ENCODE results near the gene RETSAT. TPM values are rescaled to one million over a fixed set of nuclear protein-coding genes. Genes with fewer than 3 reads are reported as not detected.

Gene RETSAT
- total and polyA plus RNA-seq, 2 of the 4 experiments (the other 2 are of a cell fraction): 25.6 to 32.3 TPM

DNA sequence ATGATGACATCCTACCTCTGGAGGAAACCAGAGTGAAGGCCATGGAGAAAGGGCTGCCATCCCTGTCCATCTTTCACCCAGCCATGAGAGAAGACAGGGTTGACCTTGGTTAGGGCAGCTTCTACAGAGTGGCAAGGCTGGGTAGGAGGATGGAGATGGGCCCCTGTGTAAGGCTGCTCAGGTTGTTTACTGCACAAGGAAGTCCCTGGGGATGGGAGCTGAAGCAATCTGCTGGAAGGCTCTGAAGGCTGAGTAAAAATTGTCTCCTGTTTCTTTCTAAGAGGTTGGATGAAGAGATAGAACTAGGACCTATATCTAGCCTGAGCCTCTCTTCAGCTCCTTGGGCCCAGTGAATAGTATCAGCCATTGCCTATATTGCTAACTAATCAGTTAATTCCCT lies 14.6 kb upstream of the RETSAT start:
- Histone ChIP-seq H2AK9ac (replicated peaks; ENCODE audit: low read depth, low read length, poor library complexity) (no peak overlapping the region), H3K18ac (ENCODE audit: low read depth, low read length) (no peak overlapping the region), H3K23ac (ENCODE audit: low read depth, low read length) (no peak overlapping the region), H3K9me3 (ENCODE audit: control insufficient read depth, insufficient read depth, low read length) (no peaks in the 10 kb centered on the region), H3K4me3 (ENCODE audit: insufficient read depth, low read depth, low read length) (no peak overlapping the region), H3K56ac (ENCODE audit: extremely low read depth, insufficient read depth, low read length) (no peak overlapping the region), H3K27ac (ENCODE audit: insufficient read depth, low read length) (no peak overlapping the region), H2AFZ (replicated peaks; ENCODE audit: low read length, poor library complexity) (no peak overlapping the region), H3K79me1 (ENCODE audit: low read depth in 1 of 2, low read length in 2 of 2) (no peaks in the 10 kb centered on the region), H3K14ac (replicated peaks; ENCODE audit: low read depth, low read length) (no peak overlapping the region), H2BK120ac (ENCODE audit: low read depth, low read length) (no peak overlapping the region), H3K4me2 (ENCODE audit: low read depth, low read length) (no peak overlapping the region), H4K5ac (ENCODE audit: low read depth, low read length) (no peak overlapping the region), H3K9ac (ENCODE audit: low read depth, low read length) (no peak overlapping the region), H3K36me3 (ENCODE audit: control insufficient read depth, insufficient read depth, low read length) (peaks cover 9% of the 10 kb centered on the region), H4K20me1 (ENCODE audit: insufficient read depth, low read length) (no peaks in the 10 kb centered on the region), H3K4ac (ENCODE audit: low read depth, low read length) (no peak overlapping the region), H4K91ac (ENCODE audit: insufficient read depth, low read depth, low read length) (no peak overlapping the region), H2BK20ac (ENCODE audit: low read depth, low read length) (no peak overlapping the region), H2AK5ac (ENCODE audit: low read depth, low read length) (no peak overlapping the region), H2BK15ac (ENCODE audit: low read depth, low read length) (no peak overlapping the region), H3K9me1 (ENCODE audit: insufficient read depth, low read length) (peaks cover 11% of the 10 kb centered on the region), H3K27me3 (ENCODE audit: control insufficient read depth, insufficient read depth, low read length) (no peaks in the 10 kb centered on the region), H2BK5ac (ENCODE audit: low read depth, low read length, poor library complexity, severe bottlenecking) (no peak overlapping the region), H3K4me1 (ENCODE audit: control insufficient read depth, insufficient read depth, low read length) (peaks cover 3% of the 10 kb centered on the region; the same call in 1 of the 2 replicates), H4K8ac (ENCODE audit: low read depth in 2 of 2, low read length in 2 of 2) (no peak overlapping the region)
- intact Hi-C loops (cut with micrococcal nuclease): no loop called here
- ATAC-seq (ENCODE audit: low read depth) (no peak; the same call in 1 of the 2 replicates), DNase-seq (no peak)
- in situ Hi-C loops (cut with MboI; ENCODE audit: low sequenced_read_pairs): no loop called here
- TF ChIP-seq RCOR1 (IDR thresholded peaks at IDR 0.05; ENCODE audit: insufficient replicate concordance, low read length): no peak
- no peak for TF ChIP-seq MAZ (IDR thresholded peaks at IDR 0.05; ENCODE audit: borderline replicate concordance, low read depth, low read length)
- TF ChIP-seq NFE2L2 (IDR thresholded peaks at IDR 0.05; ENCODE audit: low read depth, low read length): no peak
- TF ChIP-seq BHLHE40 (IDR thresholded peaks at IDR 0.05; ENCODE audit: low read depth, low read length): no peak
- CTCF ChIA-PET: no interaction called here
- POLR2A ChIA-PET (ENCODE audit: unreplicated experiment): no interaction called here
- dilution Hi-C loops (cut with HindIII; ENCODE audit: low sequenced_read_pairs, unreplicated experiment): no loop called here
- BruUV-seq (replicated peaks): no TSS peak

Measured in IMR-90 (cell line).